Left ventricle myocardium inferior (tissue), 1 donor: ENCODE data around the gene AP2A2. TPM values are rescaled to one million over a fixed set of nuclear protein-coding genes. Genes with fewer than 3 reads are reported as not detected.

Source experiments
- DNase-seq: peaks from one replicate; pipeline ENCODE4 v3.0.0-alpha.2; 2020
- H3K27ac ChIP-seq: fragments of 200-600 bp; replicated peaks from 2 replicates; pipeline ENCODE4 v1.8.0; 2021
- H3K27me3 ChIP-seq: fragments of 200-600 bp; 2 replicates; pipeline ENCODE4 v1.8.0; 2021; ENCODE audit warnings: low read depth
- H3K36me3 ChIP-seq: fragments of 200-600 bp; 2 replicates; pipeline ENCODE4 v1.8.0; 2021
- H3K4me1 ChIP-seq: fragments of 200-600 bp; 2 replicates; pipeline ENCODE4 v1.8.0; 2021
- H3K4me3 ChIP-seq: fragments of 200-600 bp; 2 replicates; pipeline ENCODE4 v1.8.0; 2021; ENCODE audit warnings: mild to moderate bottlenecking, moderate library complexity
- H3K9me3 ChIP-seq: fragments of 200-600 bp; replicated peaks from 2 replicates; pipeline ENCODE4 v1.8.0; 2021
- CTCF ChIP-seq: fragments of 200-600 bp; IDR thresholded peaks from 2 replicates; pipeline ENCODE4 v1.8.0; 2021; ENCODE audit warnings: antibody characterized with exemption, mild to moderate bottlenecking, borderline replicate concordance
- intact Hi-C: fragments of 100-400 bp; cut with micrococcal nuclease; formaldehyde crosslinking; loops from one replicate; pipeline ENCODE4 v1.11.0; 2022
- total RNA-seq: library from RNA; stranded (reverse); fragmentation: NEBNext Ultra II Directional; extraction: Animal tissue kit (Norgen Biotek cat#: 25700); gene quantifications from one replicate; pipeline ENCODE4 v1.2.1, GENCODE V29; 2021
- donor health status: DM: no; HTN: yes; CAD: no; lungs with severe emphysema.

The AP2A2 gene
- total RNA-seq, 1 donor from 2014 or later: 41.4 TPM

GRCh38 chr11:1023811-1024596 is 98.3 kb downstream of the AP2A2 start:
- Histone ChIP-seq H3K27me3 (no peaks in the 10 kb centered on the region), H3K27ac (no peak overlapping the region), H3K36me3 (no peaks in the 10 kb centered on the region), H3K9me3 (no peaks in the 10 kb centered on the region), H3K4me1 (no peaks in the 10 kb centered on the region), H3K4me3 (no peak overlapping the region)
- TF ChIP-seq CTCF: no peak
- no peak for DNase-seq
- intact Hi-C loops: no loop called here

- H3K4me3 ChIP-seq: no peak overlapping the region
- no peaks in the 10 kb centered on the region for H3K9me3 ChIP-seq
- no peaks in the 10 kb centered on the region for H3K36me3 ChIP-seq
- no peaks in the 10 kb centered on the region for H3K27me3 ChIP-seq
- no peaks in the 10 kb centered on the region for H3K4me1 ChIP-seq
- no peak overlapping the region for H3K27ac ChIP-seq
- intact Hi-C loops: no loop called here
- DNase-seq: no peak
- TF ChIP-seq CTCF: no peak
Measured at GRCh38 chr11:1024597-1025409, 99.1 kb downstream of the AP2A2 start.

GRCh38 chr11:1025410-1026162 is 99.9 kb downstream of the AP2A2 start:
- TF ChIP-seq CTCF: no peak
- no peak for DNase-seq
- intact Hi-C loops: no loop called here

GRCh38 chr11:1026163-1026450 is 100.4 kb downstream of the AP2A2 start:
- no peak overlapping the region for H3K27ac ChIP-seq
- no peaks in the 10 kb centered on the region for H3K4me1 ChIP-seq
- H3K36me3 ChIP-seq: no peaks in the 10 kb centered on the region
- H3K27me3 ChIP-seq: no peaks in the 10 kb centered on the region
- no peak overlapping the region for H3K4me3 ChIP-seq
- no peak for TF ChIP-seq CTCF
- intact Hi-C loops: no loop called here
- no peak for DNase-seq
- H3K9me3 ChIP-seq: no peaks in the 10 kb centered on the region

More at GRCh38 chr11:1025410-1026162, 99.9 kb downstream of the AP2A2 start:
- H3K36me3 ChIP-seq: no peaks in the 10 kb centered on the region
- no peak overlapping the region for H3K27ac ChIP-seq
- no peak overlapping the region for H3K4me3 ChIP-seq
- H3K4me1 ChIP-seq: no peaks in the 10 kb centered on the region
- H3K9me3 ChIP-seq: no peaks in the 10 kb centered on the region
- no peaks in the 10 kb centered on the region for H3K27me3 ChIP-seq

GRCh38 chr11:1026641-1027482 is 101.2 kb downstream of the AP2A2 start:
- H3K27ac ChIP-seq: no peak overlapping the region
- H3K27me3 ChIP-seq: peaks cover 5% of the 10 kb centered on the region
- intact Hi-C loops: no loop called here
- no peaks in the 10 kb centered on the region for H3K36me3 ChIP-seq
- TF ChIP-seq CTCF: no peak
- no peak overlapping the region for H3K4me3 ChIP-seq
- H3K9me3 ChIP-seq: no peaks in the 10 kb centered on the region
- no peak for DNase-seq
- no peaks in the 10 kb centered on the region for H3K4me1 ChIP-seq
